HL-60/S4 treated with phorbol 12-myristate 13-acetate at 8.2 ng/mL for 4 days and 3 days (cell line): ENCODE data around the gene VTA1.
"Not testable (repeated sequence)": the region's sequence is repeated elsewhere in the genome, so short reads cannot be mapped to it uniquely, and the experiment has no call there.

Source experiments
- in situ Hi-C: fragments of 300-500 bp; cut with MboI; formaldehyde crosslinking; loops from 2 replicates; pipeline ENCODE4 v1.15.0; 2022; ENCODE audit warnings: low sequenced_read_pairs

VTA1 gene

DNA sequence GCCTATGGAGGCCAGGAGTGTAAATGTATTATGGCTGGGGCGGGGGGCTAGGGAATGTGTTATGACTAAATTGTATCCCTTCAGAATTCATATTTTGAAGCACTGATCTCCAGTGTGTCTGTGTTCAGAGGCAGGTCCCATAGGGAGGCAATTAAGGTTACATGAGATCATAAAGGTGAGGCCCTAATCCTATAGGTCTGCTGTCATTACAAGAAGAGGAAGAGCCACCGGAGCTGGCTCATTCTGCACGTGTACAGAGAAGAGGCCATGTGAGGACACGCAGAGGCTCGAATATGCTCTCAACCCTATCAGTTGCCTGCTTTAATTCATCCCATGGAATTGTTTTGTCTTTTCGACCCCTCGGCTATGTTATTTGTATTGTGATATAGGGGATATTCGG, 76.9 kb downstream of the VTA1 start:
- in situ Hi-C loops: no loop called here

DNA sequence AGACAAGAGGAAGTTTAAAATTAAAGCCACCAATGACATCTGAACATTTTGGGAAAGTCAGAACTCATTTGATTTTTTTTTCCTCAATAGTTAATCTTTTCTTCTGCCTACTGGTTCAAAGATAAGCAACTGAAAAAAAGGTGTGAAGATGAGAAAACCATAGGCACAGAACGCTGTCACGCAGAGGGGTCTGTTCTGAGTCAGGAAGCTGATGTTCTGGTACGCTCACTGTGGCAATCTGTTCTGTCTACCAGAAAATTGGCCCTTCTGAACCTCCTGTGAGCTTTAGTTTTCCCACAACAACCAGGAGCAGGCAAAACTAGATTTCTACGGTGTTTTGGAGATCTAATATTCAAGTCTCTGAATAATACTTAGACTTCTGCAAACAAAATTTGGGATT, 78.1 kb downstream of the VTA1 start:
- in situ Hi-C loops: no loop called here

DNA sequence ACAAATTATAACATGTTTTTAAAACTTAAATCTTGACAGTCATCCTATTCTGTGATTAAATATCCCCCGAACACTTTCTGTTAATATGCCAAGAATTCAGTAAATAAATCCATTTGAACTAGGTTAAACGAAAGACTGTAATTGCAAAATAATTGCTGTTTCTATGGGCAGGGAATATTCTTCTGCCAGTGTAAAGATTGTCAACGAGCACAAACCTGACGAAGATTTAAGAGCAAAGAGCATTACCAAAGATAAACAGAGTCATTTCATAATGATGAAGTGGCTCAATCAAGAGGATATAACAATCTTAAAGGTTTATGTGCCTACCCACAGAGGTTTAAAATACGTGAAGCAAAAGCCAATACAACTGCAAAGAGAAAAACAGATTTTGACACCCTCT, 78.5 kb downstream of the VTA1 start:
- in situ Hi-C loops: no loop called here

DNA sequence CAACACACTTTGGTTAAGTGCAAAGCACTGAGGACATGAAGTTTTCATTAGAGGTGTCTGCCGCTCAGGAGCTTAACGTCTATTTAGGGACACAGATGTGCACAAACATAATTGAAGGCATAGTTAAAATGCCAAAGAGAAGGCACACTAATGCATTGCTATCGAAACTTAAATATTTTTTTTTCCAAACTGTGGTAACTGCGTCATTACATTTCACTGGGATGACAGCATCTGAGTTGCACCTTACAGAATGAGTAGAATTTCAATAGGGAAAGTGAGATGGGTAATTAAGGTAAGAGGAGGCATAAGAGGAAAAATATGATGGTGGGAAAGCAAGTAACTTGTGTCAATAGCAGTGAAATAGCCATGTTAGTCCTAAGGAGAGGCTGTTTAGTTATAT, 79.7 kb downstream of the VTA1 start:
- in situ Hi-C loops: no loop called here

DNA sequence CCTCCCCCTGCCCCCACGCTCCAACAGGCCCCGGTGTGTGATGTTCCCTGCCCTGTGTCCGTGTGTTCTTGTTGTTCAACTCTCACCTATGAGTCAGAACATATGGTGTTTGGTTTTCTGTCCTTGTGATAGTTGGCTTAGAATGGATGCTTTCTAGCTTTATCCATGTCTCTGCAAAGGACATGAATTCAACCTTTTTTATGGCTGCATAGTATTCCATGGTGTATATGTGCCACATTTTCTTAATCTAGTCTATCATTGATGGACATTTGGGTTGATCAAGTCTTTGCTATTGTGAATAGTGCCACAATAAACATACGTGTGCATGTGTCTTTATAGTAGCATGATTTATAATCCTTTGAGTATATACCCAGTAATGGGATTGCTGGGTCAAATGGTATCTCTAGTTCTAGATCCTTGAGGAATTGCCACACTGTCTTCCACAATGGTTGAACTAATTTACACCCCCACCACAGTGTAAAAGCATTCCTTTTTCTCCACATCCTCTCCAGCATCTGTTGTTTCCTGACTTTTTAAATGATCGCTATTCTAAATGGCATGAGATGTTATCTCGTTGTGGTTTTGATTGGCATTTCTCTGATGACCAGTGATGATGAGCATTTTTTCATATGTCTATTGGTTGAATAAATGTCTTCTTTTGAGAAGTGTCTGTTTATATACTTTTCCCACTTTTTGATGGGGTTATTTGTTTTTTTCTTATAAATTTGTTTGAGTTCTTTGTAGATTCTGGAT, 82.6 kb downstream of the VTA1 start:
- in situ Hi-C loops: not testable (repeated sequence)

DNA sequence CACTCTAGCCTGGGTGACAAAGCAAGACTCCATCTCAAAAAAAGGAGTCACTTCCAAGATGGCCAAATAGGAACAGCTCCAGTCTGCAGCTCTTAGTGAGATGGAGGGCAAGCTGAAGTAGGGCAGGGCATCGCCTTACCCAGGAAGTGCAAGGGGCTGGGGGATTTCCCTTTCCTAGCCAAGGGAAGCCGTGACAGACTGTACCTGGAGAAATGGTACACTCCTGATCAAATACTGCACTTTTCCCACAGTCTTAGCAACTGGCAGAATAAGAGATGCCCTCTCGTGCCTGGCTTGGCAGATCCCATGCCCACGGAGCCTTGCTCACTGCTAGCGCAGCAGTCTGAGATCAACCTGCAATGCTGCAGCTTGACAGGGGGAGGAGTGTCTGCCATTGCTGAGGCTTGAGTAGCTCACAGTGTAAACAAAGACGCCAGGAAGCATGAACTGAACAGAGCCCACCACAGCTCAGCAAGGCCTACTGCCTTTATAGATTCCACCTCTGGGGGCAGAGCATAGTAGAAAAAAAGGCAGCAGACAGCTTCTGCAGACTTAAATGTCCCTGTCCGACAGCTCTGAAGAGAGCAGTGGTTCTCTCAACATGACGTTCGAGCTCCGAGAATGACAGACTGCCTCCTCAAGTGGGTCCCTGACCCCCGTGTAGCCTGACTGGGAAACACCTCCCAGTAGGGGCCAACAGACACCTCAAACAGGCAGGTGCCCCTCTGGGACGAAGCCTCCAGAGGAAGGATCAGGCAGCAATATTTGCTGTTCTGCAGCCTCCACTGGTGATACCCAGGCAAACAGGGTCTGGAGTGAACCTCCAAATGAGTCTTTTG, 85.4 kb downstream of the VTA1 start:
- in situ Hi-C loops: not testable (repeated sequence)

DNA sequence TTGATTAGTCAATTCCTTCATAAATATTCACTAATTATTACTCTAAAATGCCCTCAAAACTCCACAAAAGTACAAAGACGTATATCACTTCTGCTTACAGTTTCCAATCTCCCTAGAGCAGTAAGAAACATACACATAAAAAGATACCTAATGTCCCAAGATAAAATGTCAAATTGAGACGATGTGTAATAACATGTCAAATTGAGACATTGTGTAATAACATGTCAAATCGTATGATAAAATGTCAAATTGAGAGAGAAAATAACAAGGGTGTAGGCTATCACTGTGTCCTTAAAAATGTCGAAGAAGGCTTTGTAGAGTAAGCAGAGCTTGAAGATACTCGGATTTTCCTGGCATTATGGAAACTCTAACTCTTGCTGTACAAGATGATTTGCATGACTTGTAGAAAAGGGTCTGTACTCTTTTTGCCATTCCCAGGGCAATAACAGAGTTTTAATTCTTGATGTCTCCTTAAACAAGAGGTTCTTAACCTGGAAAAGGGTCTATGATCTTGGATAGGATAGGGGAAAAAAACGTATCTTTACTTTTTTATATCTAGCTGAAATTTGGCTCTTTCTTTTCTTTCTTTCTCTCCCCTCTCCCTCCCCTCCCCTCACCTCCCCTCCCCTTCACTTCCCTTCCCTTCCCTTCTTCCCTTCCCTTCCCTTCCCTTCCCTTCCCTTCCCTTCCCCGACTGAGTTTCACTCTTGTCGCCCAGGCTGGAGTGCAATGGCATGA, 87.1 kb downstream of the VTA1 start:
- in situ Hi-C loops: no loop called here

DNA sequence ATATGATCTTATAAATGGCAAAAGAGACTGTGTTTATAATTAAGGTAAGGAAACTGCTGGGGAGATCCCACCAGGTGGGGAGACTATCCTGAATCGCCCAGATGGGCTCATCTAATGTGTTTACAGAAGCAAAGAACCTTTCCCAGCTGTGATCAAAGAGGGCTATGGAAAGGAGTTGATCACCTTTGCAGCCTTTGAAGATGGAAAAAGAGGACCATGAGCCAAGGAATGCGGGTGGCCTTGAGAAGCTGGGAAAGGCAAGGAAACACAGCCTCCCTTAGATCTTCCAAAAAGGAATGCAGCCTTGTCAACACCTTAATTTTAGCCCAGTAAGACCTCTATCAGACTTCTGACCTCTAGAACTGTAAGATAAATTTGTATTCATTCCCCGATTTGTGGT, 88.2 kb downstream of the VTA1 start:
- in situ Hi-C loops: no loop called here

DNA sequence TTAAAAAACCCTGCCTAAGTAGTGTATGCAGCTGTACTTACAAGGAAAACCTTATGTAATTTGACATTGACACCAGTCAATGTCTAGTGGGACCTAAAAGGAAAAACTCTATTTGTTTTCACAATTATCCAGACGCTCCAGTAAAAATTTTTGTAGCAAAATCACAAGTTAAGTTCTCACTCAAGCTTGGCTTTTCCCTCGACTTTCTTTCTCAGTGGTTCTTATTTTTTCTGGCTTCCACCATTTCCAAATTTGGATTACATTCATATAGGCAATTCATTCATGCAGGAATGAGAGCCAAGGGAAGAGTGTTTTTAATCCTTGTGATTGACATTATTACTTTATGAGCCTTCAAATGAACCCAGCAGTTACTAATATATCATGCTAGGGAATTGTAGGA, 88.7 kb downstream of the VTA1 start:
- in situ Hi-C loops: no loop called here

DNA sequence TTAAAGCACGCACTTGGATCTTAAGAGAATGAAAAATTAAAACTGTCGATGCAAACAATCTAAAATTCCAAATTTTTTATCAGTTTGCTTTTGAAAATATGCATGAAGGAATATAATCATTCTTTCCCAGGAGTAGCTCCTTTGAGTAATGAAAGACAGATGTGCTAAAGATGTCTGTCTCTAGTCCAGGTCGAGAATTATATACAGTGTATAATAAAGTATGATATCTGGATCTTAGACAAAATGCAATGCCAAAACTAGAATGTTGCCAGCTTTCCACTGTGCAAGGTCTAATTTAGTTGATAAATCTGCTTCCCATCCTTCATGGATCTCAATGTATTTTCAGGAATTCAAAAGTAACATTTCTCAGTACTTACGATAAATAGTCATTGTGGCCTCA, 89.6 kb downstream of the VTA1 start:
- in situ Hi-C loops: no loop called here

DNA sequence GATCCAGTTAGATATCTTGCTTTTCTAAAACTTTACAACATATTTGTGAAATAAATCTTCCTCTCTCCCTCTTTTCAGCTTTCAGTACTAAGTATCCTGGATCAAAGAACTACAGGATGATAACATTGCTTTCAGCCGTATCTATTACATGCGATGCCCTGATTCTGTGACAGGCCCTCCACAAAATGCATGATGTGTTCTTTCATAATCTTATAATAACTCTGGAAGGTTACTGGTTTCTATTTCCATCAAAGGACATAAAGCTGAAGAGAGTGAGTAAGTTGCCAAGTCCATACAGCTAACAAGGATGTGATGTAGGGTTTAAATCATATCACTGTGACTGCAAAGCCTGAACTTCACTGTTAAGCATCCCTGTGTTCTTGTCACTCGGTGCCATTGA, 91.8 kb downstream of the VTA1 start:
- in situ Hi-C loops: no loop called here

DNA sequence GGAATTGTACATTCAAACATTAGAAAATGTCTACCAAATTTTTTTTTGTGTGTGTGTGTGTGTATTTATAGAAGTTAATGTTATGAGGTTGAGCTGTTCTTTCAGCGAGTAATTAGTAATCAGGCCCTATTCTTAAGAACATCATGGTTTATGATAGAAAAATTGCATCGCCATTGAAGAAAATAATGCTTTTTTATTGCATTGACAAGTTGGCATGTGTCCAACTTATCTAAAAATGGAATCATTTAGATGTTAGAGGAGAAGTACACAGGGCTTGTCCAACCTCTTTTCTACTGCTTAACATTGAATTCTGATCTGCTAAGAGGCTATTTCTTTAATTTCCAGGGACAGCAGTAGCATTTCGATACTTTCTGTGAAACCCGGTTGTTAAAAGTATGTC, 93.1 kb downstream of the VTA1 start:
- in situ Hi-C loops: no loop called here

DNA sequence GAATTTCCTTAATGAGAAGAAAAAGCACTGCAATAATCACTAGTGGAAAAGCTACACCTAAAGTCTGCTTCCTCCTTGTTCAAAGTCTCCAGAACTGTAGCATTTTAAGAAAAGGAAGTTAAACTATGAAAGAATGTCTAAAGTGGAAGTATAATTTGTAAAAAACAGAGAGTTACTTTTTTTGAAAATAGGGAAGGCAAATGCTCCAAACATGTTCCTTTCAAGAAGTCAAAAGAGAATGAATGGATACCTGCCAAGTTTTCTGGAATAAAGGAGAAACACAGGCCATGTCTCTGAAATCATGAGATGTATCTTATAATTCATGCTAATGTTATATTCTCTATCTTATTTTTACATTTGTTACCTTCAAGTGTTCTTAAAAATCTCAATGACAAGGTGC, 94.0 kb downstream of the VTA1 start:
- in situ Hi-C loops: no loop called here

DNA sequence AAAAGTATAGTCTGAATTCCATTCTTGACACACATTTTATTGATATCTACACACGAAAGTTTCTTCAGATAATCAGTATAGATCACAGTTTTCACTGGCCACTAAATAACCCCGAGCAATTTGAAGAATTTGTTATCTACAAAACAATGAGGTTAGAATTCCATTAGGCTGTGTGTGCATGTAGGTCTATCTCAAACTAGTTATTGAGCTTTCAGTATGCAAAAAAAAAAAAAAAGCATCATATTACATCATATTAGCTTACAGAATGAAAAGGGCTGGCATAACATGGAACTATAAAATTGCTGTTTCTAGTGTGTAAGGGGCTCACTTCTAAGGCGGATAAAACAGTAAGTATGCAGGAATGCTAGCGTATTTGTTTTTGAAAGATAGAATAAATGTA, 95.2 kb downstream of the VTA1 start:
- in situ Hi-C loops: no loop called here

DNA sequence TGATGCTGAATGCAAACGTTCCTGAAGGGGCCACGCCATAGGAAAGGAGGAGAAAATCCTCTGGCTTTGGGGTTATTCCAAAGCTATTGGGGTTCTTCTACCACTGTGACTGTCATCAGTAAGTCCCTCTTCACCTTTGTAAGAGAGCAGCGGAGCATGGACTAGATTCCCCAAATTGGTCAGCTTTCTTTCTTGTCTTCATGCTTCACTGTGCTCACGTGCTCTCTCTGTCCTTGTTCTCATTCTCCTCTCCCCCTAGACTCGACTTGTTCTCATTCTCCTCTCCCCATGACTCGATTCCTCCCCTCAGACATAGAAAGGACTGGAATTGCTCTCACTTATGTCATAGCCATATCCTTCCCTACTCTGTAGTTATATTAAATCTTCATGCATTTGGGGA, 99.9 kb downstream of the VTA1 start:
- in situ Hi-C loops: no loop called here

DNA sequence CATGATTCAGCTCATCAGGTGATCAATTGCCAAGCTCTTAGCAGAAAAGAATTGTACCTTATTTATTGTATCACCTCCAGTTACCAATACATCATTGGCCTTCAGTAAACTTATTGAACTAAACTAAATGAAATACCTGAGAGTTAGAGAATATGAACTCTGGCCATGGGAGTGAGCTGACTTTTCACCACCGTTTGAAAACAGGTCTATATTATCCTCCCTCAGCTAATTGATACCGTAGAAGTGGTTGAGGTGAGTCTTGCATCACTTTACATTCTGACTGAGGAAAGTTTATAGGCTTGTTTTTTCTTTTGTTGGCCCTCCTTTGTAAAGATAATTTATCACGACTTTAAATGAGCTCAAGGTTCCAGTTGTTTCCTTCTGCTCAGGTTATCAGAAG, 102.2 kb downstream of the VTA1 start:
- in situ Hi-C loops: no loop called here

DNA sequence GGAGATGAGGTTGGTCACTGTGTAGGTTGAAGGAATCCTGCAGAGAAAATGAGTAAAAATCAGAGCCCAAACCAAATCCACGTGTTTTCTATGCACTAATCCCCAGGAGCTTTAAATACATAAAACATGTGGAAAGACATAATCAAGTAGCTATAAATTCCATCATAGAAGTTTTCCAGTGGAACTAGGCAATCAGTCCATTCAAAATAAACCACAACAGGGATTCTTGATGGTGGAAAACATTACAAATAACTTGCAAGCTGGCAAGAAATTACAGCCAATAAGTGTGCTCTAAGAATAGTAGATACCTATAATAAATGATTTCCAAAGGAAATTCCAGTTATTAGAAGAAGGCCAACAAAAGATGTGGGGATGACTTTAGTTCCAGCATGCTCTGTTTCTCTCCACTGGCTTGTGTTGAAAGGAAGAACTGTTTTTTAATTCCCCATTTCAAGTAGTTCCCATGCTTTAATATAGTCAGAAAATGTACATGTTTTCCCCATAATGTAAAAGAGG, 104.9 kb downstream of the VTA1 start:
- in situ Hi-C loops: no loop called here

DNA sequence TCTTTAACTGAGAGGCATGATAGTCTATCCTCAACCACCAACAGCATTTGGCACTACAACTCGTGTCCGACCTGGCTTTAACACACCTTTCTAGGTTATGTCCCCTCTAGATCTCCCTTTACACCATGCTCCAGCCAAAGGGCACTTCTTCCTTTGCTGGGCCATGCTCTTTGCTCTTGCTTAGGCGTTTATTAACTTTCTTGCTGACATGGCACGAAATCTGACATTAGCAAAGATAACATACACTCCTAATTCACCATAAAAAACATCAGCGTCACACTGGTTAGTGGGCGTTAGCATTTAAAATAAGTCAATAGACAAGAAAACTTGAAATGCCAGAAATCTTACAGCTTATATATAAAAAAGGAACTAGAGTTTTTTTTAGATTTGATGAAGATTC, 107.5 kb downstream of the VTA1 start:
- in situ Hi-C loops: no loop called here

DNA sequence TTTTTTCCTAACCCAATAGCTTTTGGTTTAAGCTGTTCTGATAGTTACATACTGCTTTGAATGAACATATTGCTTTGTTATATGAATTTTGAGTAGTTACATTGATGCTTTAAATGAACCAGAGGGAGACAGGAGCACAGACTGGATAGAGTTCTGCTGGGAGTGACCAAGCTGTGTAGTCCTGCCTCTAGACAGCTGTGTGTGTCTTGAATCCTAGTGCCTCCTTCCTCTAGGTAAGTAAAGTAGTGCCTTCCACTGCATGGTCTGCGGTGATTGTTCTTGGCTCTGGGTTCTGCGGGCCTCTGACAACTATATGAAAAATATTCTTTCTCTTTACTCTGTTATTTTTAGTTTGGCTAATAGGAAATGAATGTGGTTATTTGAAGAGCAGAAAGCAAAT, 108.7 kb downstream of the VTA1 start:
- in situ Hi-C loops: no loop called here

DNA sequence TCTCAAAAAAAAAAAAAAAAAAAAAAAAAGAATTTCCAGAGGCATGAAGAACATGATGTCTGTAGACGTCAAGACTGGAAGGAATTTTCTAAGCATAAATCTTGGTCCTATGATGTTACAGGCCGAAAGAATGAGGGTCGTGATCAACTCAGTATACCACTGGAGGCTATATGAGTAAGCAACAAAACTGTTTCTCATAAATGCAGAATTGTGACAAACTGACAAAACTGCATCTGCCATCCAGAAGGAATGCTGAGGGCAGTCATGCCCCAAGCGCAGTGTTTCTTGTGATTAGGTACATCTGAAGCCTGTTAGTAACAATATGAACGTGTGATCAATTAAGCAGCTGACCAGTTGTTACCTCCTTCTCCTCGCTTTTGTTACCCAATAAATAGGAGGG, 111.2 kb downstream of the VTA1 start:
- in situ Hi-C loops: no loop called here

DNA sequence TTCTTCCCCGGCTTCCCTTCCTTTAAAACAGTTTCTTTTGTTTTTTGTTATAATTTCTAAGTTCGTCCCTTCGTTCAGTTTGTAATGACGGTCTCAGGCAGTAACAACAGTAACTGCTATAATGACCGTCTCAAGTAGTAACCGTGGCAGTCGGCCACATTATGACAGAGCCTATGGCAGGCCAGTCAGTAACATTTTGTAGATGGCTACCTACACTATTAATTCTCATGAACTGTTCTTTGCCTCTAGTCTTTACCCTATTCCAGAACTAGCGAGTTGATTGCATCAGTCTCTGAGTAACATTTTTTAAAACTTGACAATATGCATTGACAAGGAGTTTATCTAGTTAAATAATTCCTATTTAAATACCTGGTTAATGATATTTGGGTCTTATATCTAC, 111.7 kb downstream of the VTA1 start:
- in situ Hi-C loops: no loop called here

DNA sequence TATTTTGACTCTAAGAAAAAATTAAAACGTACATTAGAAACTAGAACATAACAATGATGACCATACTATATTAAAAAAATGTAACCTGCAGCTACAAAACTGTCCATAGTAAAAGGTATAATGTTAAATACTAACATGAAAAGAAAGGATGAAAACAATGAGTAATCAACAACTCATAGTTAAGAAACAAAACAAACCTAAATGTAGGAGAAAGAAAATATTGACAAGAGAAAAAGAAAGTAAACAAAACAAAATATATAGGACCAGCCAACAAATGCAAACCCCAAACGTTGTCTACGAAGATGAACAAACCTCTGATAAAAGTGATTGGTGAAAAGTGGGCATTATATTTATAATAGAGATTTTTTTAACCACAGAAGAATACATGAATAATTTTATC, 113.7 kb downstream of the VTA1 start:
- in situ Hi-C loops: no loop called here
